ENCODE data around the gene RPS15A.
A peak's percentile ranks its signal among the peaks of the same experiment; 100 is the strongest.

Gene RPS15A

GRCh38 chr16:18797746-18798145 is 7.6 kb upstream of the RPS15A start:
- Histone ChIP-seq H3K9me3 (ENCODE audit: insufficient read depth, low read depth, low read length) (no peaks in the 10 kb centered on the region), H3K23ac (ENCODE audit: low read length) (no peak overlapping the region), H4K12ac (ENCODE audit: low read depth, low read length) (no peak overlapping the region), H3K36me3 (ENCODE audit: control insufficient read depth in 1 of 2, insufficient read depth in 2 of 2, low read length in 2 of 2) (peaks cover 14 to 24% of the 10 kb centered on the region in 2 experiments), H3K27me3 (ENCODE audit: insufficient read depth, low read length) (no peaks in the 10 kb centered on the region), H2AFZ (ENCODE audit: insufficient read depth, low read length, poor library complexity) (no peak overlapping the region), H3K4me1 (ENCODE audit: control insufficient read depth in 1 of 2, insufficient read depth in 2 of 2, low read length in 2 of 2) (peaks cover 5 to 7% of the 10 kb centered on the region in 2 experiments), H2BK5ac (ENCODE audit: low read depth, low read length, poor library complexity) (no peak overlapping the region), H3K79me1 (ENCODE audit: low read length) (peaks cover 7% of the 10 kb centered on the region), H3K4me2 (ENCODE audit: low read length) (no peak overlapping the region), H3K79me2 (ENCODE audit: control insufficient read depth, insufficient read depth, low read length, poor library complexity) (peaks cover 18% of the 10 kb centered on the region), H4K8ac (ENCODE audit: low read depth, low read length) (no peak overlapping the region), H3K18ac (ENCODE audit: low read length) (no peak overlapping the region), H3K27ac (ENCODE audit: low read depth, low read length) (no peak overlapping the region), H2AK5ac (ENCODE audit: low read length) (no peak overlapping the region), H2BK120ac (ENCODE audit: insufficient read depth, low read length, poor library complexity) (no peak overlapping the region), H3K9ac (ENCODE audit: low read length) (no peak overlapping the region), H2BK12ac (ENCODE audit: low read length) (no peak overlapping the region), H3K4me3 (ENCODE audit: low read depth, low read length) (no peak overlapping the region), H4K91ac (ENCODE audit: low read depth, low read length) (no peak overlapping the region), H3K14ac (ENCODE audit: low read length) (no peak overlapping the region), H3K4ac (ENCODE audit: low read depth, low read length) (no peak overlapping the region)
- no peak for DNase-seq
- no CpG with 5 or more reads among the region's 4 CpGs for WGBS (ENCODE audit: extremely low coverage, insufficient coverage, insufficient read length)

- Histone ChIP-seq H3K4ac (ENCODE audit: low read depth, low read length) (no peak overlapping the region), H3K79me2 (ENCODE audit: control insufficient read depth, insufficient read depth, low read length, poor library complexity) (peaks cover 18% of the 10 kb centered on the region), H2AK5ac (ENCODE audit: low read length) (no peak overlapping the region), H4K91ac (ENCODE audit: low read depth, low read length) (no peak overlapping the region), H3K4me2 (ENCODE audit: low read length) (no peak overlapping the region), H4K8ac (ENCODE audit: low read depth, low read length) (no peak overlapping the region), H3K14ac (ENCODE audit: low read length) (no peak overlapping the region), H3K27ac (ENCODE audit: low read depth, low read length) (no peak overlapping the region), H4K12ac (ENCODE audit: low read depth, low read length) (no peak overlapping the region), H2BK12ac (ENCODE audit: low read length) (no peak overlapping the region), H2BK5ac (ENCODE audit: low read depth, low read length, poor library complexity) (no peak overlapping the region), H3K4me1 (ENCODE audit: control insufficient read depth in 1 of 2, insufficient read depth in 2 of 2, low read length in 2 of 2) (peaks cover 5 to 7% of the 10 kb centered on the region in 2 experiments), H3K4me3 (ENCODE audit: low read depth, low read length) (no peak overlapping the region), H2AFZ (ENCODE audit: insufficient read depth, low read length, poor library complexity) (no peak overlapping the region), H3K9ac (ENCODE audit: low read length) (no peak overlapping the region), H3K36me3 (ENCODE audit: control insufficient read depth in 1 of 2, insufficient read depth in 2 of 2, low read length in 2 of 2) (peaks cover 14 to 28% of the 10 kb centered on the region in 2 experiments), H3K9me3 (ENCODE audit: insufficient read depth, low read depth, low read length) (no peaks in the 10 kb centered on the region), H3K23ac (ENCODE audit: low read length) (no peak overlapping the region), H3K18ac (ENCODE audit: low read length) (no peak overlapping the region), H2BK120ac (ENCODE audit: insufficient read depth, low read length, poor library complexity) (no peak overlapping the region), H3K79me1 (ENCODE audit: low read length) (peaks cover 4% of the 10 kb centered on the region), H3K27me3 (ENCODE audit: insufficient read depth, low read length) (no peaks in the 10 kb centered on the region)
- WGBS (ENCODE audit: extremely low coverage, insufficient coverage, insufficient read length), result no CpG with 5 or more reads among the region's 1 CpG
- DNase-seq, result no peak
Measured at GRCh38 chr16:18796377-18796776, 6.2 kb upstream of the RPS15A start.

- H3K79me2 ChIP-seq (ENCODE audit: control insufficient read depth, insufficient read depth, low read length, poor library complexity), result peaks cover 17% of the 10 kb centered on the region
- DNase-seq, result no peak
- H2BK120ac ChIP-seq (ENCODE audit: insufficient read depth, low read length, poor library complexity), result no peak overlapping the region
- H4K91ac ChIP-seq (ENCODE audit: low read depth, low read length), result no peak overlapping the region
- no peak overlapping the region for H3K9ac ChIP-seq (ENCODE audit: low read length)
- no peak overlapping the region for H3K23ac ChIP-seq (ENCODE audit: low read length)
- no peak overlapping the region for H4K12ac ChIP-seq (ENCODE audit: low read depth, low read length)
- H3K79me1 ChIP-seq (ENCODE audit: low read length), result peaks cover 4% of the 10 kb centered on the region
- no peak overlapping the region for H3K4ac ChIP-seq (ENCODE audit: low read depth, low read length)
- H3K14ac ChIP-seq (ENCODE audit: low read length), result no peak overlapping the region
- H3K4me1 ChIP-seq (ENCODE audit: control insufficient read depth in 1 of 2, insufficient read depth in 2 of 2, low read length in 2 of 2), result peaks cover 0 to 7% of the 10 kb centered on the region in 2 experiments
- no peak overlapping the region for H3K4me3 ChIP-seq (ENCODE audit: low read depth, low read length)
- no peak overlapping the region for H4K8ac ChIP-seq (ENCODE audit: low read depth, low read length)
- H3K36me3 ChIP-seq (ENCODE audit: control insufficient read depth in 1 of 2, insufficient read depth in 2 of 2, low read length in 2 of 2), result peaks cover 18 to 37% of the 10 kb centered on the region in 2 experiments
- H2BK5ac ChIP-seq (ENCODE audit: low read depth, low read length, poor library complexity), result no peak overlapping the region
- H3K4me2 ChIP-seq (ENCODE audit: low read length), result no peak overlapping the region
- H2AK5ac ChIP-seq (ENCODE audit: low read length), result no peak overlapping the region
- H2BK12ac ChIP-seq (ENCODE audit: low read length), result no peak overlapping the region
- H2AFZ ChIP-seq (ENCODE audit: insufficient read depth, low read length, poor library complexity), result no peak overlapping the region
- H3K18ac ChIP-seq (ENCODE audit: low read length), result no peak overlapping the region
- no peaks in the 10 kb centered on the region for H3K27me3 ChIP-seq (ENCODE audit: insufficient read depth, low read length)
- no CpG with 5 or more reads among the region's 11 CpGs for WGBS (ENCODE audit: extremely low coverage, insufficient coverage, insufficient read length)
- no peak overlapping the region for H3K27ac ChIP-seq (ENCODE audit: low read depth, low read length)
- no peaks in the 10 kb centered on the region for H3K9me3 ChIP-seq (ENCODE audit: insufficient read depth, low read depth, low read length)
Measured at GRCh38 chr16:18792836-18793433, 2.8 kb upstream of the RPS15A start.

GRCh38 chr16:18789515-18789849 is 652 bp downstream of the RPS15A start:
- Histone ChIP-seq H2BK5ac (ENCODE audit: low read depth, low read length, poor library complexity) (no peak overlapping the region), H3K18ac (ENCODE audit: low read length) (no peak overlapping the region), H2AFZ (ENCODE audit: insufficient read depth, low read length, poor library complexity) (no peak overlapping the region), H3K9me3 (ENCODE audit: insufficient read depth, low read depth, low read length) (no peaks in the 10 kb centered on the region), H3K4ac (ENCODE audit: low read depth, low read length) (peak overlapping the region; percentile 98), H3K79me1 (ENCODE audit: low read length) (peaks cover 4% of the 10 kb centered on the region), H3K36me3 (ENCODE audit: control insufficient read depth in 1 of 2, insufficient read depth in 2 of 2, low read length in 2 of 2) (peaks cover 28 to 61% of the 10 kb centered on the region in 2 experiments), H3K14ac (ENCODE audit: low read length) (peak overlapping the region; percentile 65), H4K8ac (ENCODE audit: low read depth, low read length) (peak overlapping the region; percentile 74), H3K79me2 (ENCODE audit: control insufficient read depth, insufficient read depth, low read length, poor library complexity) (peaks cover 21% of the 10 kb centered on the region), H4K12ac (ENCODE audit: low read depth, low read length) (no peak overlapping the region), H4K91ac (ENCODE audit: low read depth, low read length) (peak overlapping the region; percentile 92), H3K4me3 (ENCODE audit: low read depth, low read length) (peak overlapping the region; percentile 98), H3K4me2 (ENCODE audit: low read length) (peak overlapping the region; percentile 94), H3K9ac (ENCODE audit: low read length) (peak overlapping the region; percentile 100), H2AK5ac (ENCODE audit: low read length) (peak overlapping the region; percentile 81), H2BK12ac (ENCODE audit: low read length) (no peak overlapping the region), H3K4me1 (ENCODE audit: control insufficient read depth in 1 of 2, insufficient read depth in 2 of 2, low read length in 2 of 2) (peaks cover 6 to 16% of the 10 kb centered on the region in 2 experiments), H2BK120ac (ENCODE audit: insufficient read depth, low read length, poor library complexity) (no peak overlapping the region), H3K23ac (ENCODE audit: low read length) (no peak overlapping the region), H3K27me3 (ENCODE audit: insufficient read depth, low read length) (no peaks in the 10 kb centered on the region), H3K27ac (ENCODE audit: low read depth, low read length) (peak overlapping the region; percentile 78)
- WGBS (ENCODE audit: extremely low coverage, insufficient coverage, insufficient read length), result no CpG with 5 or more reads among the region's 5 CpGs
- DNase-seq, result no peak

Measured in trophoblast cell (in vitro differentiated cells and primary cell).